Measurements from ENCODE around the gene CELA3B. TPM values are rescaled to one million over a fixed set of nuclear protein-coding genes. Genes with fewer than 3 reads are reported as not detected.

The CELA3B gene
- total and polyA plus RNA-seq, 2 of the 13 experiments (the other 11 are each of a cell fraction or from before 2014, with no cell fraction given): 0.34 TPM; not detected in 1

GRCh38 chr1:21956720-21957552 lies 19.9 kb upstream of the CELA3B start (continued):
- TF ChIP-seq ZNF513 (CRISPR knock-in tag; conservative IDR thresholded peaks at IDR 0.05) (no peak), THRA (CRISPR knock-in tag; IDR thresholded peaks at IDR 0.05; ENCODE audit: borderline replicate concordance) (no peak), ZNF572 (CRISPR knock-in tag; IDR thresholded peaks at IDR 0.05) (peak; percentile 91), ZNF207 (IDR thresholded peaks at IDR 0.05; ENCODE audit: borderline replicate concordance) (no peak), BRCA1 (CRISPR knock-in tag; IDR thresholded peaks at IDR 0.05) (no peak), ZBTB21 (CRISPR knock-in tag; IDR thresholded peaks at IDR 0.05) (no peak), RFX3 (CRISPR knock-in tag; IDR thresholded peaks at IDR 0.05) (no peak), SP140L (CRISPR knock-in tag; IDR thresholded peaks at IDR 0.05; ENCODE audit: borderline replicate concordance) (no peak), ZBTB25 (CRISPR knock-in tag; IDR thresholded peaks at IDR 0.05) (no peak), ZNF639 (CRISPR knock-in tag; conservative IDR thresholded peaks at IDR 0.05) (no peak), NFYC (CRISPR knock-in tag; IDR thresholded peaks at IDR 0.05) (no peak), MXD4 (CRISPR knock-in tag; IDR thresholded peaks at IDR 0.05) (no peak), ZSCAN25 (CRISPR knock-in tag; IDR thresholded peaks at IDR 0.05) (no peak), ELF3 (CRISPR knock-in tag; IDR thresholded peaks at IDR 0.05) (peak; percentile 12; the same call in 1 of the 2 replicates), JARID2 (CRISPR knock-in tag; IDR thresholded peaks at IDR 0.05; ENCODE audit: insufficient replicate concordance) (no peak), ZNF274 (CRISPR knock-in tag; IDR thresholded peaks at IDR 0.05) (peak; percentile 61; the same call in 1 of the 2 replicates), NRL (CRISPR knock-in tag; IDR thresholded peaks at IDR 0.05; ENCODE audit: borderline replicate concordance) (no peak; the same call in 1 of the 2 replicates), ZNF564 (CRISPR knock-in tag; IDR thresholded peaks at IDR 0.05) (no peak), ZKSCAN1 (IDR thresholded peaks at IDR 0.05; ENCODE audit: low read length) (no peak), SATB2 (CRISPR knock-in tag; IDR thresholded peaks at IDR 0.05) (no peak), MAZ (IDR thresholded peaks at IDR 0.05; ENCODE audit: borderline replicate concordance, low read depth, low read length) (no peak), MAZ (CRISPR knock-in tag; IDR thresholded peaks at IDR 0.05; ENCODE audit: low read depth) (peak; percentile 48; the same call in 1 of the 2 replicates), ELF1 (CRISPR knock-in tag; IDR thresholded peaks at IDR 0.05) (peak; percentile 35; the same call in 1 of the 2 replicates), ZNF691 (CRISPR knock-in tag; IDR thresholded peaks at IDR 0.05; ENCODE audit: borderline replicate concordance, low read depth) (peak; percentile 94)

Data from HepG2 (cell line).